ENCODE data around the gene ITSN1. TPM values are rescaled to one million over a fixed set of nuclear protein-coding genes. Genes with fewer than 3 reads are reported as not detected.

The ITSN1 gene
- total and polyA plus RNA-seq, 4 donors, result 20.3 to 112 (median 40.2) TPM

GRCh38 chr21:33937931-33938339 lies 295.6 kb downstream of the ITSN1 start:
- H3K4me1 ChIP-seq (ENCODE audit: control insufficient read depth in 4 of 4, insufficient read depth in 4 of 4, low read length in 3 of 4), result no peaks in the 10 kb centered on the region
- no peaks in the 10 kb centered on the region for H3K9me3 ChIP-seq (ENCODE audit: control insufficient read depth in 4 of 4, low read length in 3 of 4)
- no peak for TF ChIP-seq HNF4A (conservative IDR thresholded peaks at IDR 0.05)
- TF ChIP-seq TAF1 (conservative IDR thresholded peaks at IDR 0.05), result no peak
- TF ChIP-seq FOXA2 (IDR thresholded peaks at IDR 0.05), result no peak
- TF ChIP-seq HNF4G (IDR thresholded peaks at IDR 0.05), result no peak
- 87% methylated on average over 14 of the region's 14 CpGs for WGBS
- no peaks in the 10 kb centered on the region for H3K36me3 ChIP-seq (ENCODE audit: control insufficient read depth in 4 of 4, insufficient read depth in 3 of 4, low read depth in 1 of 4, low read length in 3 of 4)
- H3K27me3 ChIP-seq (ENCODE audit: control insufficient read depth in 4 of 4, insufficient read depth in 4 of 4, low read length in 3 of 4), result no peaks in the 10 kb centered on the region
- H3K4me3 ChIP-seq (ENCODE audit: low read depth in 1 of 3, low read length in 3 of 3), result no peak overlapping the region
- DNase-seq (ENCODE audit: low spot score), result no peak
- no peak overlapping the region for H3K9ac ChIP-seq (ENCODE audit: low read depth in 1 of 2, low read length in 2 of 2)
- H3K27ac ChIP-seq (ENCODE audit: low read depth in 1 of 2, low read length in 2 of 2), result no peak overlapping the region

GRCh38 chr21:33938381-33938780 lies 296.1 kb downstream of the ITSN1 start:
- H3K27ac ChIP-seq (ENCODE audit: low read depth in 1 of 2, low read length in 2 of 2), result no peak overlapping the region
- no peaks in the 10 kb centered on the region for H3K4me1 ChIP-seq (ENCODE audit: control insufficient read depth in 4 of 4, insufficient read depth in 4 of 4, low read length in 3 of 4)
- no peaks in the 10 kb centered on the region for H3K36me3 ChIP-seq (ENCODE audit: control insufficient read depth in 4 of 4, insufficient read depth in 3 of 4, low read depth in 1 of 4, low read length in 3 of 4)
- no peak for TF ChIP-seq RAD21 (IDR thresholded peaks at IDR 0.05)
- no peak for TF ChIP-seq FOXA2 (IDR thresholded peaks at IDR 0.05)
- H3K9ac ChIP-seq (ENCODE audit: low read depth in 1 of 2, low read length in 2 of 2), result no peak overlapping the region
- 91% methylated on average over 3 of the region's 3 CpGs for WGBS
- H3K4me3 ChIP-seq (ENCODE audit: low read depth in 1 of 3, low read length in 3 of 3), result no peak overlapping the region
- no peaks in the 10 kb centered on the region for H3K27me3 ChIP-seq (ENCODE audit: control insufficient read depth in 4 of 4, insufficient read depth in 4 of 4, low read length in 3 of 4)
- H3K9me3 ChIP-seq (ENCODE audit: control insufficient read depth in 4 of 4, low read length in 3 of 4), result no peaks in the 10 kb centered on the region
- no peak for DNase-seq (ENCODE audit: low spot score)

- TF ChIP-seq RAD21 (IDR thresholded peaks at IDR 0.05) (no peak), EGR1 (IDR thresholded peaks at IDR 0.05; ENCODE audit: low read depth in 2 of 2) (no peak)
- Histone ChIP-seq H3K9ac (ENCODE audit: low read depth in 1 of 2, low read length in 2 of 2) (no peak overlapping the region), H3K9me3 (ENCODE audit: control insufficient read depth in 4 of 4, low read length in 3 of 4) (no peaks in the 10 kb centered on the region), H3K4me3 (ENCODE audit: low read depth in 1 of 3, low read length in 3 of 3) (no peak overlapping the region), H3K36me3 (ENCODE audit: control insufficient read depth in 4 of 4, insufficient read depth in 3 of 4, low read depth in 1 of 4, low read length in 3 of 4) (no peaks in the 10 kb centered on the region), H3K27ac (ENCODE audit: low read depth in 1 of 2, low read length in 2 of 2) (no peak overlapping the region), H3K4me1 (ENCODE audit: control insufficient read depth in 4 of 4, insufficient read depth in 4 of 4, low read length in 3 of 4) (no peaks in the 10 kb centered on the region), H3K27me3 (ENCODE audit: control insufficient read depth in 4 of 4, insufficient read depth in 4 of 4, low read length in 3 of 4) (no peaks in the 10 kb centered on the region)
- WGBS, result 89% methylated on average over 3 of the region's 3 CpGs
- DNase-seq (ENCODE audit: low spot score), result no peak
These were observed 296.9 kb downstream of the ITSN1 start for GRCh38 chr21:33939226-33939625.

GRCh38 chr21:33940164-33940880 lies 298.0 kb downstream of the ITSN1 start:
- DNase-seq (ENCODE audit: low spot score), result no peak
- TF ChIP-seq CTCF (IDR thresholded peaks at IDR 0.05; ENCODE audit: low read depth, low read length, missing input control) (no peak), GABPA (IDR thresholded peaks at IDR 0.05 in 1 of 2, conservative IDR thresholded peaks at IDR 0.05 in 1 of 2) (no peak), MAX (IDR thresholded peaks at IDR 0.05) (no peak), NR2F2 (IDR thresholded peaks at IDR 0.05) (no peak), SP1 (IDR thresholded peaks at IDR 0.05) (no peak), EGR1 (IDR thresholded peaks at IDR 0.05; ENCODE audit: low read depth in 2 of 2) (no peak), ATF3 (IDR thresholded peaks at IDR 0.05) (no peak), RAD21 (IDR thresholded peaks at IDR 0.05) (no peak), TAF1 (conservative IDR thresholded peaks at IDR 0.05) (no peak), RXRA (IDR thresholded peaks at IDR 0.05) (no peak), ZBTB33 (IDR thresholded peaks at IDR 0.05) (no peak)
- H3K4me1 ChIP-seq (ENCODE audit: control insufficient read depth in 4 of 4, insufficient read depth in 4 of 4, low read length in 3 of 4), result no peaks in the 10 kb centered on the region
- no peaks in the 10 kb centered on the region for H3K27me3 ChIP-seq (ENCODE audit: control insufficient read depth in 4 of 4, insufficient read depth in 4 of 4, low read length in 3 of 4)
- no peaks in the 10 kb centered on the region for H3K9me3 ChIP-seq (ENCODE audit: control insufficient read depth in 4 of 4, low read length in 3 of 4)
- no peaks in the 10 kb centered on the region for H3K36me3 ChIP-seq (ENCODE audit: control insufficient read depth in 4 of 4, insufficient read depth in 3 of 4, low read depth in 1 of 4, low read length in 3 of 4)
- H3K4me3 ChIP-seq (ENCODE audit: low read depth in 1 of 3, low read length in 3 of 3), result no peak overlapping the region
- no peak overlapping the region for H3K9ac ChIP-seq (ENCODE audit: low read depth in 1 of 2, low read length in 2 of 2)
- H3K27ac ChIP-seq (ENCODE audit: low read depth in 1 of 2, low read length in 2 of 2), result no peak overlapping the region
- 91% methylated on average over 15 of the region's 15 CpGs for WGBS

Measured in liver (tissue), 9 donors.